SK-N-SH treated with all-trans-retinoic acid at 6 μM for 48 hours (cell line): Measurements from ENCODE around the gene ARMH4.

Experiments used
- CSDC2 ChIP-seq: fragments of 250-450 bp; sonication (Bioruptor Pico); IDR thresholded peaks from 2 replicates; pipeline ENCODE4 v1.5.0; 2020; ENCODE audit warnings: mild to moderate bottlenecking, moderate library complexity
- ESRRG ChIP-seq: fragments of 250-450 bp; sonication (Bioruptor Pico); IDR thresholded peaks from 2 replicates; pipeline ENCODE4 v1.6.1; 2021; ENCODE audit warnings: mild to moderate bottlenecking
- GLIS3 ChIP-seq: fragments of 250-450 bp; sonication (Bioruptor Pico); IDR thresholded peaks from 2 replicates; pipeline ENCODE4 v1.5.0; 2020; ENCODE audit warnings: mild to moderate bottlenecking, moderate library complexity
- PATZ1 ChIP-seq: fragments of 250-450 bp; sonication (Bioruptor Pico); IDR thresholded peaks from 2 replicates; pipeline ENCODE4 v1.8.0; 2020; ENCODE audit warnings: mild to moderate bottlenecking, moderate library complexity, borderline replicate concordance
- POU6F1 ChIP-seq: fragments of 250-450 bp; sonication (Bioruptor Pico); IDR thresholded peaks from 2 replicates; pipeline ENCODE4 v1.8.0; 2021; ENCODE audit warnings: low read depth, mild to moderate bottlenecking, moderate library complexity, borderline replicate concordance
- ZNF565 ChIP-seq: fragments of 450-650 bp; formaldehyde crosslinking; conservative IDR thresholded peaks from 2 replicates; pipeline ENCODE4 v1.5.0; 2020; ENCODE audit warnings: low read depth, mild to moderate bottlenecking, moderate library complexity
- ZNF70 ChIP-seq: fragments of 450-650 bp; formaldehyde crosslinking; IDR thresholded peaks from 2 replicates; pipeline ENCODE4 v1.5.0; 2020; ENCODE audit warnings: mild to moderate bottlenecking, moderate library complexity
- ZNF8 ChIP-seq: fragments of 450-650 bp; formaldehyde crosslinking; IDR thresholded peaks from 2 replicates; pipeline ENCODE4 v1.5.0; 2020; ENCODE audit warnings: mild to moderate bottlenecking, moderate library complexity

- TF ChIP-seq PATZ1 (CRISPR knock-in tag) (no peak), POU6F1 (CRISPR knock-in tag) (no peak), CSDC2 (CRISPR knock-in tag) (no peak), ESRRG (CRISPR knock-in tag) (no peak), ZNF70 (CRISPR knock-in tag) (no peak), GLIS3 (no peak), ZNF565 (CRISPR knock-in tag) (no peak), ZNF8 (CRISPR knock-in tag) (no peak)
These were observed 73.5 kb downstream of the ARMH4 start for GRCh38 chr14:58078471-58078870.
